K562 (cell line): ENCODE results near the gene EXOC4. TPM values are rescaled to one million over a fixed set of nuclear protein-coding genes. Genes with fewer than 3 reads are reported as not detected.
A peak's percentile ranks its signal among the peaks of the same experiment; 100 is the strongest.

ENCODE experiments used
- BMI1 ChIP-seq: fragments of 150-350 bp; IDR thresholded peaks from 2 replicates; pipeline ENCODE4 v1.6.1; 2014; ENCODE audit warnings: low read length
- HDAC1 ChIP-seq, 2 experiments: fragments of 450-650 bp; IDR thresholded peaks; 2 replicates each; pipeline ENCODE4 v1.6.1; 2016 to 2017; ENCODE audit warnings: inconsistent platforms in 1 of 2, mild to moderate bottlenecking in 1 of 2, moderate library complexity in 1 of 2
- JUND ChIP-seq, 2 experiments: IDR thresholded peaks; 2 replicates in 1 of 2; 3 replicates in 1 of 2; pipeline ENCODE4 v1.6.1; 2011; ENCODE audit warnings: borderline replicate concordance in 2 of 2, low read depth in 2 of 2, low read length in 2 of 2, improper control_type of control experiment in 1 of 2, missing biosample characterization in 1 of 2, missing genetic modification characterization in 1 of 2, missing genetic modification reagents in 1 of 2
- PTTG1 ChIP-seq: fragments of 450-650 bp; IDR thresholded peaks from 2 replicates; pipeline ENCODE4 v1.6.1; 2016; ENCODE audit warnings: low read depth, mild to moderate bottlenecking, missing genetic modification characterization, missing compliant biosample characterization
- RB1 ChIP-seq: fragments of 450-650 bp; IDR thresholded peaks from 2 replicates; pipeline ENCODE4 v1.6.1; 2017; ENCODE audit warnings: low read depth, mild to moderate bottlenecking
- SRSF9 ChIP-seq: fragments of 200-400 bp; formaldehyde crosslinking; IDR thresholded peaks from 2 replicates; pipeline ENCODE4 v1.6.1; 2017; ENCODE audit warnings: low read depth, low read length, borderline replicate concordance
- ZBTB7A ChIP-seq: IDR thresholded peaks from 2 replicates; pipeline ENCODE4 v1.6.1; 2011; ENCODE audit warnings: low read depth, mild to moderate bottlenecking, low read length, moderate library complexity, borderline replicate concordance; ENCODE audit not compliant: control insufficient read depth
- ZNF12 ChIP-seq: sonication (generic); formaldehyde crosslinking; IDR thresholded peaks from 2 replicates; pipeline ENCODE4 v1.4.0; 2020; ENCODE audit warnings: mild to moderate bottlenecking, missing genetic modification reagents
- ZNF121 ChIP-seq: sonication (generic); formaldehyde crosslinking; conservative IDR thresholded peaks from 2 replicates; pipeline ENCODE4 v1.8.0; 2022; ENCODE audit warnings: missing genetic modification reagents
- ZNF318 ChIP-seq, 2 experiments: fragments of 450-650 bp; IDR thresholded peaks; 2 replicates each; pipeline ENCODE4 v1.6.1; 2016; ENCODE audit warnings: mild to moderate bottlenecking in 2 of 2, borderline replicate concordance in 1 of 2, low read depth in 1 of 2, moderate library complexity in 1 of 2
- polyA plus RNA-seq, 8 experiments: library from polyadenylated mRNA; depleted of rRNA in 4 of 8; stranded (reverse) in 5 of 8; unstranded in 3 of 8; fragments of >200 nt; fragmentation: Nextera tagmentation in 2 of 8; fragmentation: Illumina TruSeq in 1 of 8; extraction: Ambion mirVana in 2 of 8; extraction: Trizol in 1 of 8; gene quantifications; 2 replicates each; pipeline versions ENCODE4 v1.2.1 to v1.2.3, GENCODE V29; 2011 to 2014; ENCODE audit warnings: inconsistent platforms in 1 of 8, missing spikeins in 1 of 8
- total RNA-seq, 7 experiments: library from RNA; depleted of rRNA in 6 of 7; stranded (reverse); fragments of >200 nt in 6 of 7; fragmentation: Illumina TruSeq in 2 of 7; extraction: Trizol in 2 of 7; gene quantifications; 2 replicates each; pipeline versions ENCODE4 v1.2.1 to v1.2.3, GENCODE V29; 2011 to 2021; ENCODE audit warnings: low replicate concordance in 1 of 7
- TF ChIP-seq, protein P1 (sequence below): fragments of 450-650 bp; IDR thresholded peaks from 2 replicates; pipeline ENCODE4 v1.7.0; 2016; ENCODE audit warnings: borderline replicate concordance
- TF ChIP-seq, protein P2 (sequence below): fragments of 250-450 bp; sonication (Bioruptor Pico); IDR thresholded peaks from 2 replicates; pipeline ENCODE4 v1.5.0; 2022; ENCODE audit warnings: mild to moderate bottlenecking

Gene EXOC4
- total and polyA plus RNA-seq, 9 of the 15 experiments (the other 6 are each of a cell fraction or from before 2014, with no cell fraction given), result 18.5 to 73.1 (median 46.6) TPM

GRCh38 chr7:133252858-133253518 lies at the start of gene EXOC4 (continued):
- TF ChIP-seq, protein P1, sequence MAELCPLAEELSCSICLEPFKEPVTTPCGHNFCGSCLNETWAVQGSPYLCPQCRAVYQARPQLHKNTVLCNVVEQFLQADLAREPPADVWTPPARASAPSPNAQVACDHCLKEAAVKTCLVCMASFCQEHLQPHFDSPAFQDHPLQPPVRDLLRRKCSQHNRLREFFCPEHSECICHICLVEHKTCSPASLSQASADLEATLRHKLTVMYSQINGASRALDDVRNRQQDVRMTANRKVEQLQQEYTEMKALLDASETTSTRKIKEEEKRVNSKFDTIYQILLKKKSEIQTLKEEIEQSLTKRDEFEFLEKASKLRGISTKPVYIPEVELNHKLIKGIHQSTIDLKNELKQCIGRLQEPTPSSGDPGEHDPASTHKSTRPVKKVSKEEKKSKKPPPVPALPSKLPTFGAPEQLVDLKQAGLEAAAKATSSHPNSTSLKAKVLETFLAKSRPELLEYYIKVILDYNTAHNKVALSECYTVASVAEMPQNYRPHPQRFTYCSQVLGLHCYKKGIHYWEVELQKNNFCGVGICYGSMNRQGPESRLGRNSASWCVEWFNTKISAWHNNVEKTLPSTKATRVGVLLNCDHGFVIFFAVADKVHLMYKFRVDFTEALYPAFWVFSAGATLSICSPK, result no peak
- TF ChIP-seq PTTG1 (tag), result no peak
- no peak for TF ChIP-seq ZNF318 (IDR thresholded peaks at IDR 0.05; ENCODE audit: borderline replicate concordance in 1 of 2, low read depth in 1 of 2)
- TF ChIP-seq BMI1, result no peak
- TF ChIP-seq ZBTB7A, result peak; percentile 71; the same call in 1 of the 2 replicates
- peak; percentile 52; the same call in 1 of the 2 replicates for TF ChIP-seq RB1
- no peak for TF ChIP-seq SRSF9
- TF ChIP-seq, protein P2, sequence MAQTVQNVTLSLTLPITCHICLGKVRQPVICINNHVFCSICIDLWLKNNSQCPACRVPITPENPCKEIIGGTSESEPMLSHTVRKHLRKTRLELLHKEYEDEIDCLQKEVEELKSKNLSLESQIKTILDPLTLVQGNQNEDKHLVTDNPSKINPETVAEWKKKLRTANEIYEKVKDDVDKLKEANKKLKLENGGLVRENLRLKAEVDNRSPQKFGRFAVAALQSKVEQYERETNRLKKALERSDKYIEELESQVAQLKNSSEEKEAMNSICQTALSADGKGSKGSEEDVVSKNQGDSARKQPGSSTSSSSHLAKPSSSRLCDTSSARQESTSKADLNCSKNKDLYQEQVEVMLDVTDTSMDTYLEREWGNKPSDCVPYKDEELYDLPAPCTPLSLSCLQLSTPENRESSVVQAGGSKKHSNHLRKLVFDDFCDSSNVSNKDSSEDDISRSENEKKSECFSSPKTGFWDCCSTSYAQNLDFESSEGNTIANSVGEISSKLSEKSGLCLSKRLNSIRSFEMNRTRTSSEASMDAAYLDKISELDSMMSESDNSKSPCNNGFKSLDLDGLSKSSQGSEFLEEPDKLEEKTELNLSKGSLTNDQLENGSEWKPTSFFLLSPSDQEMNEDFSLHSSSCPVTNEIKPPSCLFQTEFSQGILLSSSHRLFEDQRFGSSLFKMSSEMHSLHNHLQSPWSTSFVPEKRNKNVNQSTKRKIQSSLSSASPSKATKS (CRISPR knock-in tag), result no peak
- TF ChIP-seq ZNF121, result no peak
- TF ChIP-seq HDAC1 (IDR thresholded peaks at IDR 0.05), result peak; percentile 33 to 78; a peak in 2 of 4 replicates
- 0 out of 2 replicates have a peak, but pooled peaks have one; percentile 76 for TF ChIP-seq ZNF12 (CRISPR knock-in tag)
- peak; percentile 43 for TF ChIP-seq JUND (IDR thresholded peaks at IDR 0.05; ENCODE audit: borderline replicate concordance, low read depth, low read length)
- TF ChIP-seq JUND (tag; IDR thresholded peaks at IDR 0.05; ENCODE audit: borderline replicate concordance, low read depth, low read length), result peak; percentile 30; the same call in 1 of the 3 replicates
